ENCODE results near the gene FAM131C.

Gene FAM131C

DNA sequence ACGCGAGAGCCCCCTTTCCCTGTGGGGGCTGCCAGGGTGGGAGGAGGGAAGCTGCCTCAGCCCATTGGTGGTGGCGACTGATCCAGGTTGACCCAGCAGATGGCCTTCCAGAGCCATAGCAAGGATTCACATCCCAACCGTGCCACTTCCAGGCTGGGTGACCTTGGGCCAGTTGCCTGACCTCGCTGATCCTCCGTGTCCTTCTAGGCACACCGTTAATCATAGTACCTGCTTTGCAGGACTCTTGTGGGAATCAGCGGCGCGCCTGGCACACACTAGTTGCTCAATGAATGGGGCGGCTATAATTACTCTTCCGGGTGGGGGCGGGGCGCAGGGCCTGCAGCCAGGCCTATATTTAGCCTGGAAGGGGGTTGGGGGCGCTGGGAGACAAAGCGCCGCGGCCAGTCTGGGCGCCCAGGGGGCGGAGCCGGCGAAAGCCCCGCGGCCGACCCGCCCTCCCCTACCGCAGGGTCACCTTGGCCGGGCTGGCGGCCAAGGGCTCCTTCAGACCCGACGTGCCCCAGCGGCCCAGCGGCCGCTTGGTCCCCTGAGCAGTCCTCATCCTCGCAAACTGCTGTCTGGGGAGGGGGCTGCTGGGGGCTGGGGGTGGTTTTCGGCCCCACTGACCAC lies 60.7 kb downstream of the FAM131C start:
- DNase-seq (ENCODE audit: low spot score) = peak; percentile 79
- in situ Hi-C loops (cut with MboI; ENCODE audit: low pct_unique_long_range_greater_than_20kb, low sequenced_read_pairs, unreplicated experiment) = no loop called here
- TF ChIP-seq, protein P1, sequence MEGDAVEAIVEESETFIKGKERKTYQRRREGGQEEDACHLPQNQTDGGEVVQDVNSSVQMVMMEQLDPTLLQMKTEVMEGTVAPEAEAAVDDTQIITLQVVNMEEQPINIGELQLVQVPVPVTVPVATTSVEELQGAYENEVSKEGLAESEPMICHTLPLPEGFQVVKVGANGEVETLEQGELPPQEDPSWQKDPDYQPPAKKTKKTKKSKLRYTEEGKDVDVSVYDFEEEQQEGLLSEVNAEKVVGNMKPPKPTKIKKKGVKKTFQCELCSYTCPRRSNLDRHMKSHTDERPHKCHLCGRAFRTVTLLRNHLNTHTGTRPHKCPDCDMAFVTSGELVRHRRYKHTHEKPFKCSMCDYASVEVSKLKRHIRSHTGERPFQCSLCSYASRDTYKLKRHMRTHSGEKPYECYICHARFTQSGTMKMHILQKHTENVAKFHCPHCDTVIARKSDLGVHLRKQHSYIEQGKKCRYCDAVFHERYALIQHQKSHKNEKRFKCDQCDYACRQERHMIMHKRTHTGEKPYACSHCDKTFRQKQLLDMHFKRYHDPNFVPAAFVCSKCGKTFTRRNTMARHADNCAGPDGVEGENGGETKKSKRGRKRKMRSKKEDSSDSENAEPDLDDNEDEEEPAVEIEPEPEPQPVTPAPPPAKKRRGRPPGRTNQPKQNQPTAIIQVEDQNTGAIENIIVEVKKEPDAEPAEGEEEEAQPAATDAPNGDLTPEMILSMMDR (IDR thresholded peaks at IDR 0.05; ENCODE audit: extremely low read depth, insufficient read depth, missing control alignments) = no peak

DNA sequence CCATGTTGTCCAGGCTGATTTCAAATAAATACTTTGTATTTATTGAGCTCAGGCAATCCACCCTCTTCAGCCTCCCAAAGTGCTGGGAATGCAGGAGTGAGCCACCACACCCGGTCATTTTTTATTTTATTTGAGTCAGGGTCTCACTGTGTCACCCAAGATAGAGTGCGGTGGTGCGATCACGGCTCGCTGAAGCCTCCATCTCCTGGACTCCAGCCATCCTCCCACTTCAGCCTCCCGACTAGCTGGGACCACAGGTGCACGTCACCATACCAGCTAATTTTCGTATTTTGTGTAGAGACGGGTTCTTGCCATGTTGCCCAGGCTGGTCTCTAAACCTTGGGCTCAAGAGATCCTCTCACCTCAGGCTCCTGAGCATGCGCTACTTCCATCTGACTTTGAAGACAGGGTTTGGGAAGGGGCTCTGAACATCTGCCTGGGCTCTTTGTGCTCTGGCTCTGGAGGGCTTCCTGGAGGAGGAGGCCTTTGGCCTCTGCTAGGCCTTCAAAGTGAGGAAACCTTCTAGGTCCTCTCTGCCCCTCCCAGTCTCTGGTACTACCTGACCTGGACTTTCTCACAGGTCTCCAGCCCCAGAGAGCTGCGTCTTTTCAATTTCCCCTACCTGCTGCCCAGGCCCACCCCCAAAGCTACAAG lies 61.4 kb downstream of the FAM131C start:
- in situ Hi-C loops (cut with MboI; ENCODE audit: low pct_unique_long_range_greater_than_20kb, low sequenced_read_pairs, unreplicated experiment) = no loop called here
- DNase-seq (ENCODE audit: low spot score) = no peak
- TF ChIP-seq, protein P1 (IDR thresholded peaks at IDR 0.05; ENCODE audit: extremely low read depth, insufficient read depth, missing control alignments) = no peak

DNA sequence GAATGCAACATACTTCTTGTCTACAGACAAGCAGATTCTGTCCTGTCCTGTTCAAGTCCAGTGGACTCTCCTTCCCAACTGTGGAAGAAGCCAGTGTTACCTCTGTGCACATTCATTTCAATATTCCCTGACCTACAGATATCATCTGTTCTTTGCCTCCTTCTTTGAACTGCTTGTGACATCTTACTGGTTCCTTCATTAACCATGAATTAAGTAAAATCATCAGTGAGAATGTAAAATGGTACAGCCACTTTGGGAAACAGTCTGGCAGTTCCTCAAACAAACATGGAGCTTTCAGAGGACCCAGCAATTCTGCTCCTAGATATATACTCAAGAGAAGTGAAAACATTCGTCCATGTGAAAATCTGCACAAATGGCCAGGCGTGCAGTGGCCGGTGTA lies 62.6 kb downstream of the FAM131C start:
- no peak for DNase-seq (ENCODE audit: low spot score)
- TF ChIP-seq, protein P1 (IDR thresholded peaks at IDR 0.05; ENCODE audit: extremely low read depth, insufficient read depth, missing control alignments) = no peak
- in situ Hi-C loops (cut with MboI; ENCODE audit: low pct_unique_long_range_greater_than_20kb, low sequenced_read_pairs, unreplicated experiment) = no loop called here

DNA sequence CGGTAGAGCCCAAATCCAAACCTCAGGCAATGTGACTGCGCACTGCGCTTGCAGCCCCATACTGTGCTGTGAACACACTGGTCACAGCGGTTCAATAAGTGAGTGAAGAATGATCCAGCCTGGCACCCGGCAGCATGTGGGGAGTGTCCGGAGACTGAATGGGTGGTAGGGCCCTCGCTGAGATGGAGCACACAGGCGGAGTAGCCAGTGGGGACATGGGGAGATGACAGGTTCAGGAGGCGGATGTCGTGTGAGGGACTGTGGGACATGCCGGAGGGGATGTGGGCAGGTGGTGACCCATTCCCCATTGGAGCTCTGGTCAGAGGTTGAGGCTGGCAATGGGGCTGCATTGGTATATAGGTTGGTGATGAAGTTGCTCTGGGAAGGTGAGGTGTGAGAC lies 63.8 kb downstream of the FAM131C start:
- TF ChIP-seq, protein P1 (IDR thresholded peaks at IDR 0.05; ENCODE audit: extremely low read depth, insufficient read depth, missing control alignments) = no peak
- in situ Hi-C loops (cut with MboI; ENCODE audit: low pct_unique_long_range_greater_than_20kb, low sequenced_read_pairs, unreplicated experiment) = no loop called here
- no peak for DNase-seq (ENCODE audit: low spot score)

DNA sequence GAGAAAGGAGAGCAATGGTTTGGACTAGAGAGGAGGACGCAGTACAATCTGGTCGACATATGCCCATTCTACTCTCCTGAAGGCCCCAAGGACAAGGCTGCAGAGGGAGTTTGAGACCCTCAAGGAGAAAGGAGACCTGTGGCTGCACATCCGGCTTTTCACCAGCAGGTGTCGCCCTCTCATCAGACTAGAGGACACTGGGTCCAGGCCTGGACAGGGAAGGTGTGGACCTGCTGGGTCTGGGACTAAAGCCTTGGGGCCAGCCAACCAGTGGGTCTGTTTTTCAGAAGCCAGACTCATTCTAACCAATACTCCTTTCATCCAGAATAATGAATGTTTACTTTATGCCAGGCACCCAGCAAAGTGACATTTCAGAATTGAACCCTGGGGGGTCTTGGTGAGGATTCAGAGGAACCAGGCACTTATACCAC lies 64.4 kb downstream of the FAM131C start:
- TF ChIP-seq, protein P1 (IDR thresholded peaks at IDR 0.05; ENCODE audit: extremely low read depth, insufficient read depth, missing control alignments) = peak; percentile 91
- in situ Hi-C loops (cut with MboI; ENCODE audit: low pct_unique_long_range_greater_than_20kb, low sequenced_read_pairs, unreplicated experiment) = no loop called here
- DNase-seq (ENCODE audit: low spot score) = peak; percentile 77

Data from GM13977 (cell line).